Thoracic aorta (tissue), 2 donors: ENCODE measurements around the gene NUMB. TPM values are rescaled to one million over a fixed set of nuclear protein-coding genes. Genes with fewer than 3 reads are reported as not detected.

Experiments used
- ATAC-seq: fragments of 150-250 bp; one replicate; pipeline ENCODE4 v1.8.0; 2017; ENCODE audit warnings: low read depth; ENCODE audit not compliant: insufficient number of reproducible peaks, low FRiP score
- DNase-seq: peaks from one replicate; pipeline ENCODE4 v3.0.0-alpha.2; 2020; ENCODE audit warnings: low spot score
- H3K27ac ChIP-seq, 2 donors: fragments of 200-600 bp; sonication (generic); 1 replicate in 1 of 2; 2 replicates in 1 of 2; pipeline ENCODE4 v1.5.1; 2016; ENCODE audit warnings: mild to moderate bottlenecking in 2 of 2, moderate library complexity in 2 of 2
- H3K27me3 ChIP-seq: fragments of 200-600 bp; sonication (generic); replicated peaks from 2 replicates; pipeline ENCODE4 v1.6.0; 2016; ENCODE audit warnings: mild to moderate bottlenecking; ENCODE audit not compliant: insufficient read depth
- H3K36me3 ChIP-seq: fragments of 200-600 bp; sonication (generic); one replicate; pipeline ENCODE4 v1.5.1; 2016
- H3K4me1 ChIP-seq, 2 donors: fragments of 200-600 bp; sonication (generic); 1 replicate in 1 of 2; 2 replicates in 1 of 2; pipeline versions ENCODE4 v1.5.1 to v1.6.0; 2016; ENCODE audit warnings: low read depth in 2 of 2, mild to moderate bottlenecking in 1 of 2; ENCODE audit not compliant: control insufficient read depth in 1 of 2
- H3K4me3 ChIP-seq: fragments of 200-600 bp; sonication (generic); 2 replicates; pipeline ENCODE4 v1.5.1; 2016; ENCODE audit warnings: mild to moderate bottlenecking
- H3K9me3 ChIP-seq: fragments of 200-600 bp; sonication (generic); 2 replicates; pipeline ENCODE4 v1.5.1; 2016
- CTCF ChIP-seq: fragments of 200-600 bp; sonication (generic); IDR thresholded peaks from one replicate; pipeline ENCODE4 v1.5.1; 2019; ENCODE audit warnings: antibody characterized with exemption
- total RNA-seq, 2 donors: library from RNA; depleted of rRNA; stranded (reverse); fragments of >200 nt; gene quantifications; one replicate each; pipeline versions ENCODE4 v1.1.0 to v1.2.3, GENCODE V29; 2016

NUMB gene
- total RNA-seq, 2 donors from 2014 or later, result 37.0 to 65.7 TPM

GRCh38 chr14:73264885-73265720, 193.2 kb downstream of the NUMB start:
- no peaks in the 10 kb centered on the region for H3K27me3 ChIP-seq
- H3K36me3 ChIP-seq, result no peaks in the 10 kb centered on the region
- no peaks in the 10 kb centered on the region for H3K9me3 ChIP-seq
- H3K4me3 ChIP-seq, result no peak overlapping the region
- DNase-seq (no peak), ATAC-seq (no peak)
- no peak for TF ChIP-seq CTCF
- H3K27ac ChIP-seq, result no peak overlapping the region
- peaks cover 3 to 11% of the 10 kb centered on the region in 2 donors for H3K4me1 ChIP-seq

- Histone ChIP-seq H3K27ac (no peak overlapping the region), H3K27me3 (no peaks in the 10 kb centered on the region), H3K36me3 (no peaks in the 10 kb centered on the region), H3K9me3 (no peaks in the 10 kb centered on the region), H3K4me3 (no peak overlapping the region), H3K4me1 (peaks cover 0 to 4% of the 10 kb centered on the region in 2 donors)
- DNase-seq, result no peak
- ATAC-seq, result no peak
- no peak for TF ChIP-seq CTCF
Observed at GRCh38 chr14:73264080-73264884, 194.1 kb downstream of the NUMB start.

- DNase-seq, result no peak
Observed at GRCh38 chr14:73263606-73264005, 194.7 kb downstream of the NUMB start.

GRCh38 chr14:73262427-73263183, 195.7 kb downstream of the NUMB start:
- Histone ChIP-seq H3K4me1 (no peaks in the 10 kb centered on the region), H3K27me3 (no peaks in the 10 kb centered on the region), H3K9me3 (no peaks in the 10 kb centered on the region), H3K36me3 (no peaks in the 10 kb centered on the region), H3K27ac (no peak overlapping the region), H3K4me3 (no peak overlapping the region)
- no peak for ATAC-seq
- no peak for TF ChIP-seq CTCF
- no peak for DNase-seq

More at GRCh38 chr14:73263606-73264005, 194.7 kb downstream of the NUMB start:
- H3K27me3 ChIP-seq, result no peaks in the 10 kb centered on the region
- ATAC-seq, result no peak
- no peaks in the 10 kb centered on the region for H3K4me1 ChIP-seq
- no peaks in the 10 kb centered on the region for H3K36me3 ChIP-seq
- no peaks in the 10 kb centered on the region for H3K9me3 ChIP-seq
- H3K27ac ChIP-seq, result no peak overlapping the region
- TF ChIP-seq CTCF, result no peak
- no peak overlapping the region for H3K4me3 ChIP-seq
